Activated T-cell treated with anti-CD3 and anti-CD28 coated beads for 1 hour (primary cell): ENCODE results near the gene RASA4B.
A peak's percentile ranks its signal among the peaks of the same experiment; 100 is the strongest.
"Not testable (repeated sequence)": the region's sequence is repeated elsewhere in the genome, so short reads cannot be mapped to it uniquely, and the experiment has no call there.

Experiments
- DNase-seq: peaks from one replicate; pipeline ENCODE4 v3.0.0-alpha.2; 2020; ENCODE audit warnings: low read depth

RASA4B gene

GRCh38 chr7:102473271-102473991 lies 44.1 kb downstream of the RASA4B start:
- DNase-seq: no peak

GRCh38 chr7:102472126-102473041 lies 45.2 kb downstream of the RASA4B start:
- DNase-seq: no peak

GRCh38 chr7:102471791-102472125 lies 45.8 kb downstream of the RASA4B start:
- no peak for DNase-seq

GRCh38 chr7:102469972-102470825 lies 47.4 kb downstream of the RASA4B start:
- DNase-seq: no peak

DNA sequence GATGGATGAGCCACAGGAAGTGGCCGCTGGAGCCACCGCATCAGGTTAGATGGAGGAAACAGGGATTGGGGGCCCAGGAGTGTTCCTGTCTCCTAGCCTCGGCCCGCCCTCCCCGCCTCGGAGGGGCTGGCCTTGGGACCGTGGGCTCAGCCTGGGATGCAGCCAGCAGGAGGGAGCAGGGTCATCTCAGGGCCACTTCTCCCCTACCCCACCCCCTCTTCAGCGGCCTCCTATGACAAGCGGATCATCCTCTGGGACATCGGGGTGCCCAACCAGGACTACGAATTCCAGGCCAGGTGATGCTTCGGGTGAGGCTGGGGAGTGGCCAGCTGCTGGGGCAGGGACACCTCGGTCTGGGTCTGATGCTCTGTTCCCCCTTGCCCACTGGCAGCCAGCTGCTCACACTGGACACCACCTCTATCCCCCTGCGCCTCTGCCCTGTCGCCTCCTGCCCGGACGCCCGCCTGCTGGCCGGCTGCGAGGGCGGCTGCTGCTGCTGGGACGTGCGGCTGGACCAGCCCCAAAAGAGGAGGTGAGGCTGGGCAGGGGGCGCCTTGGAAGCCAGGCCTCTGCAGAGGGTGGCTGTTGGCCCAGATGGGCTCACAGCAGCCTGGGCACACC lies 48.1 kb downstream of the RASA4B start:
- DNase-seq: no peak

DNA sequence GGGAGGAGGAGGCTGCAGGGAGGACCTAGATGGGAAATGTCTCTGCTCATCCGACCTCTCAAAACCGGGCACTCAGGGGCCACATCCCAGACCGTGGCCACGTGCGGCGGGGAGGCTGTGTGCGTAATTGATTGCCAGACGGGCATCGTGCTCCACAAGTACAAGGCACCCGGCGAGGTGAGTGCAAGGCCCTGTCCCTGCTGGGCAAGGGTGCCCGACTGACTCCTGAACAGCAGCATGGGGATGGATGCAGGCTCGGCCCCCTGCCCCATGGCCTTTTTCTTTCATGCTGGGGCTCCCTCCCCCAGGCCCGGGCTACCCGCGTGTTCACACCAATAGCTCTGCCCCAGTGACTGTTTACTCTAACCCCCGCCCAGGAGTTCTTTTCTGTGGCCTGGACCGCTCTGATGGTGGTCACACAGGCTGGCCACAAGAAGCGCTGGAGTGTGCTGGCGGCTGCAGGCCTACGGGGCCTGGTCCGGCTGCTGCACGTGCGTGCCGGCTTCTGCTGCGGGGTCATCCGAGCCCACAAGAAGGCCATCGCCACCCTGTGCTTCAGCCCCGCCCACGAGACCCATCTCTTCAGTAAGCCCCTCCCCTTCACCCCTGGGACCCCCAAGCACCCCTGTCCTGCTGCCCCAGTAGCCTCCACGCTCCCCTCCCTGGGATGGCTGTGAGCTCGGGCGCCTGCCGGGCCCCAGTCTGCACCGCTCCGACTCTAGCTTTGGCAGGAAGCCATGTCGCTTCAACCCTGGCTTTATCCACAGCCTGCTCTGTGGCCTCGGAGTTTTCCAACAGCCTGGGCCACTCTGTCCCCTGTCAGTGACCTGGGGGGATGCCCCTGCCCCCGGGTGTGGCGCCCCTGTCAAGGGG lies 48.9 kb downstream of the RASA4B start:
- DNase-seq: no peak

- DNase-seq: no peak
Observed at GRCh38 chr7:102467581-102468477, 49.7 kb downstream of the RASA4B start.

DNA sequence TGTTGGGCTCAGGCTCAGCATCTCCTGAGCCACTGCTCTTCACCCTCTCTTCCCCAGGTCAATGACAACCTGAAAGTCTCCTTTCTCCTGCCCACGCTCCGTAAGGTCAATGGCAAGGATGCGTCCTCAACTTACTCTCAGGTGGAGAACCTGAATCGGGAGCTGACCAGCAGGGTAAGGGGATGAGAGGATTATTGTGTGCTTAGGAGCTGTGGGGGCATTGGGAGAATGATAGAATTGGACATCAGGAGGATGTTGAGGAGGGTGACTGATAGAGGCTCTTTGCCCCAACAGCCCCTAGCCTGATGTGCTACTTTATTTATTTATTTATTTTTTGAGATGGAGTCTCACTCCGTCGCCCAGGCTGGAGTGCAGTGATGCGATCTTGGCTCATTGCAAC lies 51.5 kb downstream of the RASA4B start:
- no peak for DNase-seq

- DNase-seq: peak; percentile 93
Observed at GRCh38 chr7:102464577-102465280, 52.8 kb downstream of the RASA4B start, which contains the start of the genes ALKBH4 and LRWD1. ALKBH4 (minus strand) TSS chr7:102464863; CDS start chr7:102464836, 27 bp downstream. LRWD1 (plus strand) TSS chr7:102464984; CDS start chr7:102465081, 97 bp downstream.

GRCh38 chr7:102463841-102464576 lies 53.6 kb downstream of the RASA4B start:
- DNase-seq: no peak

DNA sequence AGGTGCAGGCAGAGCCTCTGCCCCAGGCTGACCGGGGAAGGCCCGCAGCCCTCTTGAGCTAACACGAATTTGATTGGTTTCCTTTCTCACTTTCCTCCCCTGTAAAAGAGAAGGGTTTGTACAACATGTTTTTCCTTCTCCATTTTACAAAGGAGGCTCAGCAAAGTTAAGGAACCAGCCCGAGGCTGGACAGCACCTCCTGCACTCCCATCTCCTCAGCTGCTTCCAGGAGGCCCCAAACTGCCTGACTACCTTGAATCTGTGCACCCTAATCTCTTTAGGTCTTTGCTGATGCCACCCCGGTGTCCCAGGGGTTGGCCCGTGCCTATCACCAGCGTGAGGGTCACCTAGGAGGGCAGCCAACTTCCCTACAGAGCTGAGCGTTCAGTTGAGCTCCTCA lies 57.1 kb downstream of the RASA4B start:
- DNase-seq: no peak

DNA sequence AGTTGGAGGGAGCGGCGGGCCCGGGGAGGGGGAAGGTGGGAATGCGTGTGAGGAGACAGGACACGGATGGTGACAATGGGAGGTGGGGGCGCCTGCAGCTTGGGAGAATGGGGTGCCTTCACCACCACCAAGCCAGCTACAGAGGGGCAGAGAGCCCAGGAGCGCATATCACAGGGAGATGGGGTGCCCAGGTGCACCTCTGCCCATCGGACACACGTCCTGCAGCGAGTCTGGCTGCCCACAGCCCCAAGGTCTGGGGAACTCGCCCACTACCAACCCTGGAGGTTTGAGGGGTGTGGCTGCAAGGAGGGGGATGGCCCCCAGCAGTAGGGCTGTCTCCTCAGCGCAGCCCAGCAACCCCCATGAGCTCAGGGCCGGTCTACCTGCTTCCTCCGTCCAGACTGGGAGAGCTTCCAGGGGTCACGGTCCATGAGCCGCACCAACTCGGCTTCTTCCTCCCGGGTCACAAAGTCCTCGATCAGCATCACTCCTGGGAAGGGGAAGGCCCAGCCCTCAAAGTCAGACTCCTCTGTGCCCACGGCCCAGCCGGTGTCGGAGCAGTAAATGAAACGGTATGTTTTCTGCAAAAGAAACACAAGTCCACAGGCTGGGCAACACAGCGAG lies 58.2 kb downstream of the RASA4B start:
- DNase-seq: no peak

GRCh38 chr7:102457352-102457924 lies 60.1 kb downstream of the RASA4B start:
- no peak for DNase-seq

GRCh38 chr7:102456327-102456726 lies 61.2 kb downstream of the RASA4B start:
- DNase-seq: no peak

DNA sequence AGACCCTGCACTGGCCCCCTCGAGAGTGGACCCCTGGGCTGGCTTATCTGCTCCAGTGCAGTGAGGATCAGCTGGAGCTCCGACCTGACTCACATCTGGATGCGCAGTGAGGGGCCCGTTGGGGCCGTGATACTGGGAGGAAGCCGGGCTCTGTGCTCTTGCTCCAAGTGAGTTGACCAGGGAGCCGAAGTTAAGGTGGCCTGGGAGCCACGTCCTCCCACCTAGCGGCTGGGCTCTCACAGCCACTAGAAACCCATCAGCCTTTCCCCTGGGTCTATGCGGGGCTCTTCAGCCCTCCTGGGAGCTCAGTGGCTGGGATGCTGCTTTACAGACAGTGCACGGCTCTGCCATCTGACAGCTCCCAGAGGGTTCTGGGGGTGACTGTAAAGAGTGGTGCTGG lies 62.0 kb downstream of the RASA4B start:
- DNase-seq: no peak

DNA sequence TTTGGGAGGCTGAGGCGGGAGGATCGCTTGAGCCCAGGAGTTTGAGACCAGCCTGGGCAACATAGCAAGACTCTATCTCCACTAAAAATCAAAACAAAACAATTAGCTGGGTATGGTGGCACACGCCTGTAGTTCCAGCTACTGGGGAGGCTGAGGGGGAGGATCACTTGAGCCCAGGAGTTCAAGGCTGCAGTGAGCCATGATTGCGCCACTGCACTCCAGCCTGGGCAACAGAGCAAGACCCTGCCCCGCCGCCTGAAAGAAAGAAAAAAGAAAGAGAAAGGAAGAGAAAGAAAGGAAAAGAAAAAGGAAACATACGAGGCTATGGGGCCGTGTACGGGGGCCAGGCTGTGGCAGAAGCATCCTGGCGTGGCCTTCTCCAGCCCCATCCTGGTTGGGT lies 62.6 kb downstream of the RASA4B start:
- DNase-seq: not testable (repeated sequence)

GRCh38 chr7:102454468-102454867 lies 63.1 kb downstream of the RASA4B start:
- no peak for DNase-seq

- DNase-seq: no peak
Observed at GRCh38 chr7:102453319-102453718, 64.3 kb downstream of the RASA4B start.
